Activated CD4-positive, alpha-beta T cell treated with anti-CD3 and anti-CD28 coated beads, Interleukin-2, amount 50 U/mL, for 24 hours (primary cell): ENCODE results near the gene PLEKHA4.
"Not testable (repeated sequence)": the region's sequence is repeated elsewhere in the genome, so short reads cannot be mapped to it uniquely, and the experiment has no call there.

Experiments
- DNase-seq, 2 donors: peaks; one replicate each; pipeline ENCODE4 v3.0.0-alpha.2; 2020; ENCODE audit warnings: low read depth in 1 of 2, low spot score in 1 of 2

The PLEKHA4 gene

DNA sequence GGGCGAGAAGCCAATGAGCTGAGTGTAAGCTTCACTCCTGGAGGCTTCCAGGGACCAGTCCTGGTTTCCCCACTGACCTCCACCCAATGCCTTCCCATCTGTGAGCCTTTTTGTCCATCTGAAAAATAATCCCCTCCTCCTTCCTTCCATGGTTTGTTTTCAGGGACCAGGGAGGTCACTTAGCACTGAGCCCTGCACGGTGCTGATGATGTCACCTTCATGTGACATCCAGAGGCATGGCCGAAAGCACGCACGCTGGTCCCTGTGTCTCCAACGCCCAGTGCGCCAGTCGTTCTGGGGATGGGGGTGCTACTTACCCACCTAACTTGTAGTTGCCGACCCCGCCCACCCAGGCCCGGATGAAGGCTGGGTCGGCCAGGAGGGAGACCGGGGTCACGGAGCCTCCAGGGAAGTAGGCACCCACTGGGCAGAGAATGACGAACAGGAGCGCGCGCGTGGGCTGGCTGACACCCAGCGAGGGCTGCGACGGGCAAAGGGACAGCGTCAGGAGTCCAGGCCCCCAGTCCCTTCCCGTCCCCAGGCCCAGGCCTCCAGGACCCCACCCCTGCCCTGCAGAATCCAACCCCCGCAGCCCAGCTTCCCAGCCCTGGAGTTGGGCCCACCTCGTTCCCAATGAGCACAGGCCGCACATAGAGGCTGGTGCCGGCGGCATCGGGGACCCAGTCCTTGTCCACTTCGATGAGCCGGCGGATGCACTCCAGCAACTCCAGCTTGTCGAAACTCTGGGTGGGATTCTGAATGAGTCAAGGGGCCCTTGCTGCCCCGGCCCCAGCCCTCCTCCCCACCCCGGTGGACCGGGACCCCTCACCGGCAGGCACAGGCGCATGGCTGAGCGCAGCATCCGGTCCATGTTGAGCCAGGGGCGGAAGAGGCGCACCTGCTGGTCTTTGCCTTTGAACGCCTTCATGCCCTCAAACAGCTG, 68.8 kb downstream of the PLEKHA4 start:
- no peak for DNase-seq

DNA sequence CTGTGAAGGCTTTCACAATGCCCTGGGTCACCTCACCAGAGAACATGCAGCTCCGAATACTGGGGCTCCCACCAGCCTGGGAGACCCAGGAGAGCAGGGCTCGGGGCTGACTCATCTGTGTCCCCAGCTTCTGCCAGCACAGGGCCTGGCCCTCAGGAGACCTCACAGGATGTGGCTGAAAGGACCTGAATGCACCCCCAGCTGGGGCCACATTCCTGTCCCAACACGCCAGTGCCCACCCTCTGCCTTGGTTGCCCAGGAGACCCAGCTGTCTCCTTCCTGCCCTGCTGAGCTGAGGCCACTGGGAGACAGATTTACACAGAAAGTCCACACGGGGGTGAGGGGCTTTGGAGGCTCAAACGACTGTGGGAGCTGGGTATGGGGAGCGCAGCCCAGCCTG, 69.5 kb downstream of the PLEKHA4 start:
- no peak for DNase-seq

DNA sequence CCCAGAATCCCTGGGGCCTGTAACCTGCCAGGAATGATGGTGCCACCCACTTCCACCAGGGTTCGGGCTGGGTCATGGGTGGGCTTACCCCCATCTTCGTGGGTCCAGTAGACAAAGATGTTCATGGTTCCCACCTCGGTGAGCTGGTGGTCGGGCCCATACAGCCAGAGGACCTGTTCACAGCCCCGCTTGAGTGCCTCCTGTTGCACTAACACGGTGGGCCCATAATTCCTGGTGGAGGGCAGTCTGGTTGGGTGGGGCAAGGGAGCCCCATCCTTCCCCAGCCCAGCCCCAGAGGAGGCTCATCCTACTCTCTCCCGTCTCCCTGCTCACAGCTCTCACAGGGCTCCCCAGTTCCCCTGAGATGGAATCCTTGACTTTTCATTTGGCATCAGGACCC, 71.3 kb downstream of the PLEKHA4 start:
- DNase-seq = no peak

DNA sequence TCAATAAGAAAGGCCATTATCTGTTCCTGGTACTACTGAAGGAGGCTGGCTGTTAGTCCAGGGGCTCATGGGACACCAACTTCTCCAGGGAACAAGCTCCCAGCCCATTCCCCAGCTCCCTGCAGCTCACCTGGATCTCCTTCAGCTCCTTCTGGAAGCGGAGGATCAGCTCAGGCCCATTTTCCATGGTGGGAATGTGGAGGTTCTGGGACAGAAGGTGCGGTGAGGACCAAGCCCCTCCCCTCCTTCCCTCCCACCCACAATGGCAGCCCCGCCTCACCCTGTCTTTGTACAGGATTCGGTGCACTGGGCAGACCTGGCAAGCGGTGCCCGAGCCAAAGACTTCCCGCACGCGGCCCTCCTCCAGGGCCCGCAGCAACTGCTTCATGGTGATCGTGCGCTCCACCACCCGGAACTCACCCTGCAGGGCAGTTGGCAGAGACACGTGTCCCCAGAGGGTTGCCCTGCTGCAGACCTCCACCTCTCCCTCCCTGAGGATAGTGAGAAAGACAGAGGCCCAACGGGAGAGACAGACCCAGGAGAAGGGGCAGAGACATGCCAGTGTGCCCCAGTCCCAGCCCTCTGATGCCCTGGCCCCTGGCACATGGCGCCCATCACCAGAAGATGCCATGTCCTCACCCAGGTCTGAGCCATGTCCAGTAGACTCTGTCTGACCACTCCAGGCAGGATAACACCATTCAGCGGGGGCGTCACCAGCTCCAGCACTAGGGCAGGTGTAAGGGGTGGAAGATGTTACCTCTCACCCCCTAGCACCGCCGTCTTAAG, 71.9 kb downstream of the PLEKHA4 start:
- DNase-seq = no peak

DNA sequence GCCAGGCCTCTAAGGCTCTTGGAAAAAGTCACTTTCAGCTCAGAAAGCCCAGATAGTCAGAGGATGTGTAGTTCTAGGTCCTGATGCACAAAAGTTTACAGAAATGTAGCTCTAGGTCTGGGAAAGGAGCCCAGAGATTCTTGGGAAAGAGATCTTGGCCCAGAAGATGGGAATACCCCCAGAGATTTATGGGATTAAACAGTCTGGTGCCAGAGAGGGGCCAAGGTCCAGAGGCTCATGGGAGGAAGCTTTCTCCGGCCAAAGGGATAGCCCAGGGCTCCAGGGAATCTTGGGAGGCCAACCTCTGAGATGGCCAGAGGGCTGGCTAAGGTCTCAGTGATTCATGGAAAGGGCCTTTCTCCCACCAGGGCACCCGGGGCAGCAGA, 72.7 kb downstream of the PLEKHA4 start:
- no peak for DNase-seq

DNA sequence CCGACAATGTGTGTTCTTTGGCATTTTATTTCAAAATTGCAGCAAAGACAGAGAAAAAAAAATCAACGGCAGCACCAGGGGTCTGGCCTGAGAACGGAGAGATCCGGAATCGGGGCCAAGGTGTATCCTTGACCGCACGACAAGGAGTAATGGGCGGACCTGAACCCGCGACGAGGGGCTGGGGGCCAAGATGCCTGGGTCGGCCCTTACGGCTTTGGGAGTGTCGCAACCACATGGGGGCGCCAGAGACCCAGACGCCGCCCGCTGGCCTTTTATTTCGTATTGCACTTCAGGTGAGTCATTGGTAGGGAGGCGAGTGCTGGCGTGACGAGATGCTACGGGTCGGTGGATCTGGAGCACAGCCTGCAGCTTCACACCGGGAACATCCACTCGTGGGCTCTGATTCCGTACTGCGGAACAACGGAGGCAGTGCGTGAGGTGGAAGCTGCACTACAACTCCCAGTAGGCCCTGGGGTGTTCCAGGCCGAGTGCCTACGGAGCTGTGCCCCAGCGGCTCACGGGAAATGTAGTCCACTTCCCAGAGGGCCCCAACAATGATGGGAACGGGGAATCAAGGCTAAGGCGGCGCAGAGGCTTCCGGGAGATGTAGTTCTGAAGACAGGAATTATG, 73.2 kb downstream of the PLEKHA4 start:
- peak; percentile 68 to 74 for DNase-seq

DNA sequence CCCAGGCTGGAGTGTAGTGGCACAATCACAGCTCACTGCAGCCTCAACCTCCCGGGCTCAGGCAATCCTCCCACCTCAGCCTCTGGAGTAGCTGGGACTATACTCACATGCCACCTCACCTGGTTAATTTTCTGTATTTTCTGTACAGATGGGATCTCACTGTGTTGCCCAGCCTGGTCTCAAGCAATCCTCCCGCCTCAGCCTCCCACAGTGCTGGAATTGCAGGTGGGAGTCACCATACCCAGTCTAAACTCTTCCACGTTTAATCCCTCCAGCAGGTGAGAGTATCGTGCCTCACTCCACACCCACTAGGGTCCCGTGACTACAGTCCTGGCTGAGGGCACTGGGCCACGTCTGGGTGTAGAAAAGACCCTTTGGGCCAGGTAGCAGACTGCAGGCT, 74.1 kb downstream of the PLEKHA4 start:
- no peak for DNase-seq

DNA sequence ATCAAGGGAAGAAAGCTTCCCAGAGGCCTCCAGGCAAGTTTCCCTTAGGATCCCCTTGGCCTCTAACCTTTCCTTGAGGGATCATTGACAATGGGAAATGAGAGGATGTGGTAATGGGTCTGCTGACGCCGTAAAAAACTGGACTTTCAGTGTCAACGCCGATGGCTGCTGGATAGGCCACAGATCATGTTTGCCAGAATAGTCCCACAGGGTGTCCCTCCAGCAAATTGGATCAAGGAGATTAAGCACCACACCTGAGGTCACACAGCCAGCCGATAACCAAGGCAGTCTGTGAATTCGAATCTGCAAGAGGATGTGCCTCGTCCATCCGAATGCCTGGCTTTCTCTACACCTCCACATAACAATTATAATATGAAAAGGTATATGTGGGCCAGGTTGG, 75.1 kb downstream of the PLEKHA4 start:
- DNase-seq = no peak

DNA sequence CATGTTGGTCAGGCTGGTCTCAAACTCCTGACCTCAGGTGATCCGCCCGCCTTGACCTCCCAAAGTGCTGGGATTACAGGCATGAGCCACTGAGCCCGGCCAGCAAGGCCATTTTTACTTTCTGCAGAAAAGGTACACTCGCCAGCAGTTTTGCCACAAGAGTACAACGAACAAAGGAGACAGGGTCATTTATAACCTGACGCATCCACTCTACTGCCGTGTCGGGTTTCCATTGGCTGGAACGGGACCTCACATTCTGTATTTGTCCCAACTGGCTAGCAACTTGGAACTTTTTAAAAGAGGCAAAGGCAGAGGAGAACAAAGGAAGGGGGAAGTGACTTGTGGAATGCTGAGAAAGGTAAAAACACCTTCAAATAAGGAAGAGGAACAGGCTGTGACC, 81.1 kb downstream of the PLEKHA4 start:
- not testable (repeated sequence) for DNase-seq
